Prostate gland (tissue), 2 donors: ENCODE measurements around the gene HTN3. TPM values are rescaled to one million over a fixed set of nuclear protein-coding genes. Genes with fewer than 3 reads are reported as not detected.
"Not testable (repeated sequence)": the region's sequence is repeated elsewhere in the genome, so short reads cannot be mapped to it uniquely, and the experiment has no call there.

ENCODE experiments used
- DNase-seq: peaks from one replicate; pipeline ENCODE4 v3.0.0-alpha.2; 2019; ENCODE audit warnings: low spot score
- H3K27ac ChIP-seq, 2 donors: fragments of 200-600 bp; sonication (generic); 2 replicates each; pipeline ENCODE4 v1.5.1; 2017 to 2019
- H3K27me3 ChIP-seq: fragments of 200-600 bp; sonication (generic); replicated peaks from 2 replicates; pipeline ENCODE4 v1.5.1; 2019; ENCODE audit not compliant: insufficient read depth
- H3K36me3 ChIP-seq, 2 donors: fragments of 200-600 bp; sonication (generic); 1 replicate in 1 of 2; 2 replicates in 1 of 2; pipeline versions ENCODE4 v1.5.1 to v1.8.1; 2017 to 2019
- H3K4me1 ChIP-seq: fragments of 200-600 bp; sonication (generic); replicated peaks from 2 replicates; pipeline ENCODE4 v1.5.1; 2019
- H3K4me3 ChIP-seq, 2 donors: fragments of 200-600 bp; sonication (generic); 2 replicates each; pipeline ENCODE4 v1.5.1; 2017 to 2019
- H3K9me3 ChIP-seq: fragments of 200-600 bp; sonication (generic); 2 replicates; pipeline ENCODE4 v1.5.1; 2017
- POLR2A ChIP-seq: fragments of 450-650 bp; IDR thresholded peaks from one replicate; pipeline ENCODE4 v1.6.1; 2016; ENCODE audit warnings: antibody characterized with exemption, mild to moderate bottlenecking
- POLR2AphosphoS5 ChIP-seq: sonication (generic); formaldehyde crosslinking; IDR thresholded peaks from one replicate; pipeline ENCODE4 v1.6.1; 2017; ENCODE audit warnings: antibody characterized with exemption
- WGBS: methylation state at CpG from one replicate; pipeline ENCODE4 v1.1.5; 2018; 5-methylcytosine and 5-hydroxymethylcytosine counted together
- intact Hi-C: fragments of 100-400 bp; cut with DNase I; formaldehyde crosslinking; loops from one replicate; pipeline ENCODE4 v1.14.2; 2022
- total RNA-seq, 2 donors: library from RNA; depleted of rRNA; stranded (reverse); fragments of >200 nt; gene quantifications; one replicate each; pipeline ENCODE4 v1.1.0, GENCODE V29; 2016
- TF ChIP-seq, protein P1 (sequence below), 4 experiments: fragments of 200-600 bp in 2 of 4; fragments of 450-650 bp in 2 of 4; sonication (generic) in 2 of 4; IDR thresholded peaks; 1 replicate in 3 of 4; 2 replicates in 1 of 4; pipeline ENCODE4 v1.5.1; 2016 to 2019; ENCODE audit warnings: antibody characterized with exemption in 4 of 4, mild to moderate bottlenecking in 2 of 4, moderate library complexity in 2 of 4

Gene HTN3
- total RNA-seq: not detected

- H3K4me1 ChIP-seq, intact Hi-C loops, DNase-seq, H3K9me3 ChIP-seq, H3K4me3 ChIP-seq, H3K36me3 ChIP-seq, H3K27me3 ChIP-seq, H3K27ac ChIP-seq: not testable (repeated sequence)
- 83% methylated on average over 7 of the region's 7 CpGs for WGBS
Measured at GRCh38 chr4:70028159-70028558, at the start of gene HTN3. Gene HTN3 (plus strand): TSS chr4:70028459. CDS start chr4:70030741, 2,282 bp downstream.

DNA sequence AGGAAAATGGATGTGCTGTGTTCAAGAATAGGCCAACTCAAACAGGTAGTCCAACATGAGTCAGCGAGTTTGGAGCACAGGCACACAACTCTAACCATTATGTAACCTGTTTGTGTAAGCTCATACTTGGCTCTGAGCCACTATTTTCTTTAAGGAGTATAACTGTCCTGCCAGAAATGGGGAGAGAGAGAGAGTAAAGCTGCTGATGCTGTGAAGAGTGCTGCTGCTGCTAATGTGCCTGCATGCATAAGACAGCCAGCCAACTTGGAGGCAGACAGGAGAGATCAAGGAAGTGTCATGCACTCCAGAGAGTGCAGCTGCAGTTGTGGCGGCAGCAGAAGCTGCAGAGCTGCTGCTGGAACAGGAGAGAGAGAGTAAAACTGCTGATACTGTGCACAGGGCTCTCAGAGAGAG is 44.2 kb upstream of the HTN3 start:
- TF ChIP-seq, protein P1, sequence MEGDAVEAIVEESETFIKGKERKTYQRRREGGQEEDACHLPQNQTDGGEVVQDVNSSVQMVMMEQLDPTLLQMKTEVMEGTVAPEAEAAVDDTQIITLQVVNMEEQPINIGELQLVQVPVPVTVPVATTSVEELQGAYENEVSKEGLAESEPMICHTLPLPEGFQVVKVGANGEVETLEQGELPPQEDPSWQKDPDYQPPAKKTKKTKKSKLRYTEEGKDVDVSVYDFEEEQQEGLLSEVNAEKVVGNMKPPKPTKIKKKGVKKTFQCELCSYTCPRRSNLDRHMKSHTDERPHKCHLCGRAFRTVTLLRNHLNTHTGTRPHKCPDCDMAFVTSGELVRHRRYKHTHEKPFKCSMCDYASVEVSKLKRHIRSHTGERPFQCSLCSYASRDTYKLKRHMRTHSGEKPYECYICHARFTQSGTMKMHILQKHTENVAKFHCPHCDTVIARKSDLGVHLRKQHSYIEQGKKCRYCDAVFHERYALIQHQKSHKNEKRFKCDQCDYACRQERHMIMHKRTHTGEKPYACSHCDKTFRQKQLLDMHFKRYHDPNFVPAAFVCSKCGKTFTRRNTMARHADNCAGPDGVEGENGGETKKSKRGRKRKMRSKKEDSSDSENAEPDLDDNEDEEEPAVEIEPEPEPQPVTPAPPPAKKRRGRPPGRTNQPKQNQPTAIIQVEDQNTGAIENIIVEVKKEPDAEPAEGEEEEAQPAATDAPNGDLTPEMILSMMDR (IDR thresholded peaks at IDR 0.05): no peak
- TF ChIP-seq POLR2AphosphoS5: peak; percentile 40
- WGBS: 11% methylated on average over 2 of the region's 2 CpGs
- peak; percentile 51 for DNase-seq

DNA sequence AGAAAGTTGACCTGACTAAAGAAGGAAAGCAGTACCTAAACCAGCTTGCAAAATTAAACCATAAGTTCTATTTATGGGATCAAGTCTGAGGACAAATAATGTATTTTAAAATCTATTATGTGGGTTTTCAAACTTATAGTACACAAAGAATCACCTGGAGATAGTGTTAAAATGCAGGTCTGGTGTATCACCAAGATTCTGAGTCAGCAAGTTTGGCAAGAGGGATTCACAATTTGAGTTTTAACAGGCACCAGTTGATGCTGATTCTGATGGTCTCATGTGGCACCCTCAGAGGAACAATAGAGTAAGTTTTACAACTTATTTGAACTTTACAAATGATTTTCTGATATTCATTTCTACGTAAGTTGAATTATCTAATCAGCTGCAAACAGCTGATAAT is 41.6 kb upstream of the HTN3 start:
- Histone ChIP-seq H3K27ac (no peak overlapping the region), H3K9me3 (no peaks in the 10 kb centered on the region), H3K27me3 (no peaks in the 10 kb centered on the region), H3K36me3 (no peaks in the 10 kb centered on the region), H3K4me3 (no peak overlapping the region), H3K4me1 (no peaks in the 10 kb centered on the region)
- no peak for DNase-seq
- no peak for TF ChIP-seq POLR2AphosphoS5
- TF ChIP-seq POLR2A: no peak
- TF ChIP-seq, protein P1 (IDR thresholded peaks at IDR 0.05): no peak
- WGBS: 72% methylated on average over 1 of the region's 1 CpG
- intact Hi-C loops: no loop called here

More for the DNA sequence above, 44.2 kb upstream of the HTN3 start:
- Histone ChIP-seq H3K36me3 (no peaks in the 10 kb centered on the region), H3K27ac (no peak overlapping the region), H3K4me1 (no peaks in the 10 kb centered on the region), H3K9me3 (no peaks in the 10 kb centered on the region), H3K27me3 (no peaks in the 10 kb centered on the region), H3K4me3 (no peak overlapping the region)
- intact Hi-C loops: no loop called here

- no peaks in the 10 kb centered on the region for H3K27me3 ChIP-seq
- no peak for DNase-seq
- intact Hi-C loops: no loop called here
- H3K36me3 ChIP-seq: no peaks in the 10 kb centered on the region
- H3K4me3 ChIP-seq: no peak overlapping the region
- H3K9me3 ChIP-seq: no peaks in the 10 kb centered on the region
- TF ChIP-seq, protein P1 (IDR thresholded peaks at IDR 0.05): no peak
- TF ChIP-seq POLR2A (no peak), POLR2AphosphoS5 (no peak)
- no peak overlapping the region for H3K27ac ChIP-seq
- no peaks in the 10 kb centered on the region for H3K4me1 ChIP-seq
- 91% methylated on average over 4 of the region's 4 CpGs for WGBS
Measured at GRCh38 chr4:69991016-69991415, 37.2 kb upstream of the HTN3 start.

DNA sequence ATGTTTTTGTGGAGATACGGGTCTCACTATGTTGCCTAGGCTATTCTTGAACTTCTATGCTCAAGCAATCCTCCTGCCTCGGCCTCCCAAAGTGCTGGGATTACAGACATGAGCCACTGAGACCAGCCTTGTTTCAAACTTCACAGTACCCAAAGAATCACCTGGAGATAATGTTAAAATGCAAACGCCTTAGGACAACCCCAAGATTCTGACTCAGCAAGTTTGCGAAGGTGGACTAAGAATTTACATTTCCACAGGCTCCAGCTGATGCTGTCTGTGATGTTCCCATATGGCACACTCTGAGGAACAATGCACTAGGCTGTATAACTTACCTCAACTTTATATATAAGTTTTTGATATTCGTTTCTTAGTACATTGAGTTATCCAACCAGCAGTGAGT is 33.5 kb upstream of the HTN3 start:
- WGBS: 92% methylated on average over 5 of the region's 5 CpGs
- Histone ChIP-seq H3K9me3 (no peaks in the 10 kb centered on the region), H3K27me3 (no peaks in the 10 kb centered on the region), H3K27ac (no peak overlapping the region), H3K36me3 (no peaks in the 10 kb centered on the region), H3K4me3 (no peak overlapping the region), H3K4me1 (no peaks in the 10 kb centered on the region)
- TF ChIP-seq POLR2AphosphoS5 (no peak), POLR2A (no peak)
- TF ChIP-seq, protein P1 (IDR thresholded peaks at IDR 0.05): no peak
- intact Hi-C loops: no loop called here
- DNase-seq: no peak
